ENCODE measurements around the gene HOXD13. TPM values are rescaled to one million over a fixed set of nuclear protein-coding genes. Genes with fewer than 3 reads are reported as not detected.

The HOXD13 gene
- total RNA-seq, 4 donors from 2014 or later = not detected

- Histone ChIP-seq H3K36me3 (no peaks in the 10 kb centered on the region), H3K27me3 (peaks cover 99 to 100% (median 100%) of the 10 kb centered on the region in 3 donors), H3K9me3 (no peaks in the 10 kb centered on the region), H3K27ac (no peak overlapping the region), H3K4me1 (peaks cover 16% of the 10 kb centered on the region in 2 donors), H3K4me3 (no peak overlapping the region)
- intact Hi-C loops (cut with DNase I; ENCODE audit: low total_unique reads) (loop anchor here (5.0 kb wide), 2 partner anchors 731 to 846 kb away; no protein-coding TSS in a partner anchor), in situ Hi-C loops (cut with MboI; ENCODE audit: low sequenced_read_pairs in 4 of 4) (loop anchor here in 3 of 4 donors (5.0 to 25.0 kb wide), 4 partner anchors 411 to 736 kb away; no protein-coding TSS in a partner anchor)
- no peak for DNase-seq
- no peak for TF ChIP-seq POLR2A (IDR thresholded peaks at IDR 0.05)
- TF ChIP-seq, protein P1, sequence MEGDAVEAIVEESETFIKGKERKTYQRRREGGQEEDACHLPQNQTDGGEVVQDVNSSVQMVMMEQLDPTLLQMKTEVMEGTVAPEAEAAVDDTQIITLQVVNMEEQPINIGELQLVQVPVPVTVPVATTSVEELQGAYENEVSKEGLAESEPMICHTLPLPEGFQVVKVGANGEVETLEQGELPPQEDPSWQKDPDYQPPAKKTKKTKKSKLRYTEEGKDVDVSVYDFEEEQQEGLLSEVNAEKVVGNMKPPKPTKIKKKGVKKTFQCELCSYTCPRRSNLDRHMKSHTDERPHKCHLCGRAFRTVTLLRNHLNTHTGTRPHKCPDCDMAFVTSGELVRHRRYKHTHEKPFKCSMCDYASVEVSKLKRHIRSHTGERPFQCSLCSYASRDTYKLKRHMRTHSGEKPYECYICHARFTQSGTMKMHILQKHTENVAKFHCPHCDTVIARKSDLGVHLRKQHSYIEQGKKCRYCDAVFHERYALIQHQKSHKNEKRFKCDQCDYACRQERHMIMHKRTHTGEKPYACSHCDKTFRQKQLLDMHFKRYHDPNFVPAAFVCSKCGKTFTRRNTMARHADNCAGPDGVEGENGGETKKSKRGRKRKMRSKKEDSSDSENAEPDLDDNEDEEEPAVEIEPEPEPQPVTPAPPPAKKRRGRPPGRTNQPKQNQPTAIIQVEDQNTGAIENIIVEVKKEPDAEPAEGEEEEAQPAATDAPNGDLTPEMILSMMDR (IDR thresholded peaks at IDR 0.05 in 4 of 5, conservative IDR thresholded peaks at IDR 0.05 in 1 of 5) = no peak
- ATAC-seq = no peak
Observed at GRCh38 chr2:176098366-176099158, 6.0 kb downstream of the HOXD13 start.

DNA sequence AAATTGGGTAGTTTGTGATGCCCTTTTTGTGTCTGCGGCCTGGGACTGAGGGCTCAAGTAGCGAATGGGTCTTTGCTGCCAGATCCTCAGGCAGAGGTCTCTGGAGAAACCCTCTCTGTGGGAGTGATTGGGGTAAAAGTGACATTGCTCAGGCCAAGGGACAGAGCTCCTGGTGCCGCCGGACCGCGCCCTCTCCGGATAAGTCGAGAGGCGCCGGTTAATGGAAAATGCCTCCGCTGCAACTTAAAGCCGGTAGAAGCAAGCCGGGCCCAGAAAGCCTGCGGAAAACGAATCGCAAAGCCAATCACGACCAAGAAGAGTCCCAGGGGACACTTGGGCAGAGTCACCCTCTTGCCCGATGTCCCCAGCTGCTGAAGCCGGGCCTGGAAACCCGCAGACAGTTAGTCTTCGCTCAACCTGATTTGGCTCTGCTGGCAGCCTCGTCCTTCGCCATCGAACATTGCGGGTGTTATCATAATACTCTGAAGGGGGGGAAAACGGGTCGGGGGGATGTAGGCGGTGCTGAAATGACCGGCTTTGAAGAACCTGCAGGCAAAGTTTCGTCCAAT is 6.7 kb downstream of the HOXD13 start:
- no peak for DNase-seq
- H3K27ac ChIP-seq = no peak overlapping the region
- H3K9me3 ChIP-seq = no peaks in the 10 kb centered on the region
- no peak overlapping the region for H3K4me3 ChIP-seq
- in situ Hi-C loops (cut with MboI; ENCODE audit: low sequenced_read_pairs in 4 of 4) (loop anchor here in 3 of 4 donors (5.0 to 25.0 kb wide), 4 partner anchors 412 to 737 kb away; no protein-coding TSS in a partner anchor), intact Hi-C loops (cut with DNase I; ENCODE audit: low total_unique reads) (loop anchor here (5.0 kb wide), 2 partner anchors 732 to 847 kb away; no protein-coding TSS in a partner anchor)
- peaks cover 99 to 100% (median 100%) of the 10 kb centered on the region in 3 donors for H3K27me3 ChIP-seq
- H3K4me1 ChIP-seq = peaks cover 19 to 20% of the 10 kb centered on the region in 2 donors
- H3K36me3 ChIP-seq = no peaks in the 10 kb centered on the region
- TF ChIP-seq POLR2A (IDR thresholded peaks at IDR 0.05) = no peak
- TF ChIP-seq, protein P1 (IDR thresholded peaks at IDR 0.05 in 4 of 5, conservative IDR thresholded peaks at IDR 0.05 in 1 of 5) = no peak
- no peak for ATAC-seq

DNA sequence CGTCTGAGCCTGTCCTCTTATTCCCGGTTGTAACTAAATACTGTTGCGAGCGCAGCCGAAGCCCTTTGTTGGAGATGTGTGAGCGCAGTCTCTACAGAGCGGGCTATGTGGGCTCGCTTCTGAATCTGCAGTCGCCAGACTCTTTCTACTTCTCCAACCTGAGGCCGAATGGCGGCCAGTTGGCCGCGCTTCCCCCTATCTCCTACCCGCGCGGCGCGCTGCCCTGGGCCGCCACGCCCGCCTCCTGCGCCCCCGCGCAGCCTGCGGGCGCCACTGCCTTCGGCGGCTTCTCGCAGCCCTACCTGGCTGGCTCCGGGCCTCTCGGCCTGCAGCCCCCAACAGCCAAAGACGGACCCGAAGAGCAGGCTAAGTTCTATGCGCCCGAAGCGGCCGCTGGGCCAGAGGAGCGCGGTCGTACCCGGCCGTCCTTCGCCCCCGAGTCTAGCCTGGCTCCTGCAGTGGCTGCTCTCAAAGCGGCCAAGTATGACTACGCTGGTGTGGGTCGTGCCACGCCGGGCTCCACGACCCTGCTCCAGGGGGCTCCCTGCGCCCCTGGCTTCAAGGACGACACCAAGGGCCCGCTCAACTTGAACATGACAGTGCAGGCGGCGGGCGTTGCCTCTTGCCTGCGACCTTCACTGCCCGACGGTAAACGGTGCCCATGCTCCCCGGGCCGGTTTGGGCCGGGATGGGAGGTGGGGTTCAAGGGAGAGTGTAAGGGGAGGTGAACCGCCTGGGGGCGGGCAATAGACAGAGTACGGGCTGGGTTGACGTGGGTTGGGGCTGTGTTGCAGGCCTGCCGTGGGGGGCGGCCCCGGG is 7.4 kb downstream of the HOXD13 start, which contains the start of gene HOXD12:
Gene HOXD12, plus strand, starts transcription at position 68 of the 819 bp plus-strand sequence. Its CDS starts 7 bp downstream, at position 75.
- no peak within 1 kb of the TSS for H3K4me3 ChIP-seq

More for the DNA sequence above, 7.4 kb downstream of the HOXD13 start, which contains the start of gene HOXD12:
- Histone ChIP-seq H3K4me1 (peaks cover 22 to 24% of the 10 kb centered on the region in 2 donors), H3K36me3 (no peaks in the 10 kb centered on the region), H3K9me3 (no peaks in the 10 kb centered on the region), H3K27ac (no peak within 1 kb of the TSS), H3K27me3 (peaks cover 99 to 100% (median 100%) of the 10 kb centered on the region in 3 donors)
- in situ Hi-C loops (cut with MboI; ENCODE audit: low sequenced_read_pairs in 4 of 4) = loop anchor here in 3 of 4 donors (5.0 to 25.0 kb wide), 5 partner anchors 413 to 738 kb away; no protein-coding TSS in a partner anchor
- ATAC-seq (no peak), DNase-seq (no peak)
- intact Hi-C loops (cut with DNase I; ENCODE audit: low total_unique reads) = loop anchor here (5.0 kb wide), 2 partner anchors 733 to 848 kb away; no protein-coding TSS in a partner anchor
- TF ChIP-seq, protein P1 (IDR thresholded peaks at IDR 0.05 in 4 of 5, conservative IDR thresholded peaks at IDR 0.05 in 1 of 5) = no peak
- no peak for TF ChIP-seq POLR2A (IDR thresholded peaks at IDR 0.05)

Data from gastrocnemius medialis (tissue), 4 donors.